Fibroblast of lung (primary cell): Measurements from ENCODE around the gene FRY. TPM values are rescaled to one million over a fixed set of nuclear protein-coding genes. Genes with fewer than 3 reads are reported as not detected.

Experiments
- DNase-seq, 2 donors: peaks; one replicate each; pipeline versions ENCODE4 v3.0.0 to v3.0.0-alpha.2; 2010; ENCODE audit warnings: low read depth in 2 of 2
- H2AFZ ChIP-seq: 2 replicates; pipeline ENCODE4 v1.5.1; 2012; ENCODE audit warnings: low read length, control low read depth, inconsistent platforms
- H3K27ac ChIP-seq: 2 replicates; pipeline ENCODE4 v1.5.1; 2011; ENCODE audit warnings: low read length, control low read depth; ENCODE audit not compliant: insufficient read depth
- H3K27me3 ChIP-seq: 2 replicates; pipeline ENCODE4 v1.5.1; 2011; ENCODE audit warnings: mild to moderate bottlenecking, low read length; ENCODE audit not compliant: control insufficient read depth, insufficient read depth
- H3K36me3 ChIP-seq: 2 replicates; pipeline ENCODE4 v1.5.1; 2011; ENCODE audit warnings: low read length; ENCODE audit not compliant: control insufficient read depth, insufficient read depth
- H3K4me1 ChIP-seq: 2 replicates; pipeline ENCODE4 v1.5.1; 2011; ENCODE audit warnings: low read length; ENCODE audit not compliant: control insufficient read depth, insufficient read depth; ENCODE audit errors: extremely low read depth
- H3K4me2 ChIP-seq: 2 replicates; pipeline ENCODE4 v1.5.1; 2011; ENCODE audit warnings: low read length, control low read depth; ENCODE audit not compliant: insufficient read depth; ENCODE audit errors: extremely low read depth
- H3K4me3 ChIP-seq, 4 experiments: fragments of 200-600 bp in 1 of 4; sonication (generic) in 1 of 4; replicated peaks in 1 of 4; 2 replicates each; pipeline ENCODE4 v1.5.1; 2011 to 2016; ENCODE audit warnings: low read length in 4 of 4, low read depth in 3 of 4, mild to moderate bottlenecking in 3 of 4, control low read depth in 2 of 4, inconsistent platforms in 1 of 4, mixed read lengths in 1 of 4; ENCODE audit not compliant: insufficient read depth in 1 of 4; ENCODE audit errors: control extremely low read depth in 1 of 4
- H3K79me2 ChIP-seq: 2 replicates; pipeline ENCODE4 v1.5.1; 2012; ENCODE audit warnings: mild to moderate bottlenecking, low read length, inconsistent platforms; ENCODE audit not compliant: control insufficient read depth, insufficient read depth
- H3K9ac ChIP-seq: 2 replicates; pipeline ENCODE4 v1.5.1; 2011; ENCODE audit warnings: mild to moderate bottlenecking, low read length, control low read depth; ENCODE audit not compliant: insufficient read depth
- H3K9me3 ChIP-seq: 2 replicates; pipeline ENCODE4 v1.5.1; 2012; ENCODE audit warnings: low read depth, low read length; ENCODE audit not compliant: control insufficient read depth, insufficient read depth
- H4K20me1 ChIP-seq: 2 replicates; pipeline ENCODE4 v1.5.1; 2011; ENCODE audit warnings: low read length; ENCODE audit not compliant: control insufficient read depth, insufficient read depth; ENCODE audit errors: extremely low read depth
- CTCF ChIP-seq, 2 donors: IDR thresholded peaks in 1 of 2; conservative IDR thresholded peaks in 1 of 2; 1 replicate in 1 of 2; 2 replicates in 1 of 2; pipeline ENCODE4 v1.5.1; 2011 to 2012; ENCODE audit warnings: low read length in 2 of 2, control low read depth in 1 of 2, inconsistent platforms in 1 of 2, low read depth in 1 of 2, mild to moderate bottlenecking in 1 of 2
- EZH2 ChIP-seq: IDR thresholded peaks from 2 replicates; pipeline ENCODE4 v1.5.1; 2012; ENCODE audit warnings: low read length, control low read depth, mild to moderate bottlenecking; ENCODE audit errors: missing control alignments
- polyA plus RNA-seq, 2 donors: library from polyadenylated mRNA; depleted of rRNA in 1 of 2; stranded (reverse) in 1 of 2; unstranded in 1 of 2; fragments of >200 nt; gene quantifications; 2 replicates each; pipeline ENCODE4 v1.2.1, GENCODE V29; 2011 to 2012; ENCODE audit warnings: missing spikeins in 1 of 2
- total RNA-seq: library from RNA; depleted of rRNA; stranded (reverse); fragments of >200 nt; gene quantifications from 2 replicates; pipeline ENCODE4 v1.2.1, GENCODE V29; 2014

FRY gene
- total and polyA plus RNA-seq, 2 donors (not counting 1 experiment from before 2014, with no cell fraction given): 8.8 to 18.3 TPM

- Histone ChIP-seq H3K27me3 (no peaks in the 10 kb centered on the region), H3K4me1 (no peaks in the 10 kb centered on the region), H3K79me2 (no peaks in the 10 kb centered on the region), H3K9ac (no peak overlapping the region), H3K9me3 (no peaks in the 10 kb centered on the region), H3K27ac (no peak overlapping the region), H4K20me1 (no peaks in the 10 kb centered on the region), H3K4me2 (no peak overlapping the region), H2AFZ (no peak overlapping the region), H3K36me3 (no peaks in the 10 kb centered on the region), H3K4me3 (no peak overlapping the region)
- DNase-seq: no peak
- TF ChIP-seq CTCF (conservative IDR thresholded peaks at IDR 0.05 in 1 of 2, IDR thresholded peaks at IDR 0.05 in 1 of 2; ENCODE audit: low read depth in 1 of 2, low read length in 2 of 2) (no peak), EZH2 (no peak)
These were observed 1.9 kb upstream of the FRY start for GRCh38 chr13:32029684-32030083.

GRCh38 chr13:32031815-32032370 lies 319 bp downstream of the FRY start:
- peak in 1 of 2 donors; percentile 17 for DNase-seq
- peak overlapping the region; percentile 60 to 76 (median 72) for H3K4me3 ChIP-seq
- H3K27ac ChIP-seq: no peak overlapping the region
- H3K27me3 ChIP-seq: no peaks in the 10 kb centered on the region
- H3K4me2 ChIP-seq: peak overlapping the region; percentile 60
- H3K9ac ChIP-seq: peak overlapping the region; percentile 66
- peak overlapping the region; percentile 21 for H2AFZ ChIP-seq
- no peaks in the 10 kb centered on the region for H3K79me2 ChIP-seq
- no peaks in the 10 kb centered on the region for H3K9me3 ChIP-seq
- TF ChIP-seq CTCF (conservative IDR thresholded peaks at IDR 0.05 in 1 of 2, IDR thresholded peaks at IDR 0.05 in 1 of 2; ENCODE audit: low read depth in 1 of 2, low read length in 2 of 2) (no peak), EZH2 (no peak)
- no peaks in the 10 kb centered on the region for H4K20me1 ChIP-seq
- H3K36me3 ChIP-seq: no peaks in the 10 kb centered on the region
- H3K4me1 ChIP-seq: no peaks in the 10 kb centered on the region

- no peak for TF ChIP-seq EZH2
- no peak for TF ChIP-seq CTCF (conservative IDR thresholded peaks at IDR 0.05 in 1 of 2, IDR thresholded peaks at IDR 0.05 in 1 of 2; ENCODE audit: low read depth in 1 of 2, low read length in 2 of 2)
- no peaks in the 10 kb centered on the region for H3K9me3 ChIP-seq
These were observed 1.2 kb downstream of the FRY start for GRCh38 chr13:32032759-32033158.

More at GRCh38 chr13:32032759-32033158, 1.2 kb downstream of the FRY start:
- Histone ChIP-seq H3K4me1 (no peaks in the 10 kb centered on the region), H3K36me3 (no peaks in the 10 kb centered on the region), H3K4me3 (peak overlapping the region in 2 of 4 experiments; percentile 60 to 76), H2AFZ (no peak overlapping the region), H3K27ac (no peak overlapping the region), H3K4me2 (peak overlapping the region; percentile 46), H3K79me2 (no peaks in the 10 kb centered on the region), H4K20me1 (no peaks in the 10 kb centered on the region), H3K27me3 (no peaks in the 10 kb centered on the region), H3K9ac (no peak overlapping the region)
- no peak for DNase-seq
